ENCODE data around the gene RHOH. TPM values are rescaled to one million over a fixed set of nuclear protein-coding genes. Genes with fewer than 3 reads are reported as not detected.

Gene RHOH
- total RNA-seq, 1 experiment from 2014 or later: not detected

GRCh38 chr4:40190465-40190864, 6.4 kb upstream of the RHOH start:
- no peak overlapping the region for H3K4me3 Mint-ChIP-seq (ENCODE audit: unreplicated experiment)
- ChIA-PET POLR2A (interaction anchor here (0.7 kb wide), 1 partner anchor 13 kb away, joined by 3 read pairs; no protein-coding TSS in a partner anchor), CTCF (no interaction called here)
- no peaks in the 10 kb centered on the region for H3K9me3 Mint-ChIP-seq (ENCODE audit: unreplicated experiment)
- H3K27me3 Mint-ChIP-seq (ENCODE audit: insufficient read depth, unreplicated experiment): no peaks in the 10 kb centered on the region
- DNase-seq (ENCODE audit: unreplicated experiment): no peak
- no peak overlapping the region for H3K27ac Mint-ChIP-seq (ENCODE audit: low read depth, unreplicated experiment)
- intact Hi-C loops (cut with micrococcal nuclease): no loop called here
- TF ChIP-seq, protein P1, sequence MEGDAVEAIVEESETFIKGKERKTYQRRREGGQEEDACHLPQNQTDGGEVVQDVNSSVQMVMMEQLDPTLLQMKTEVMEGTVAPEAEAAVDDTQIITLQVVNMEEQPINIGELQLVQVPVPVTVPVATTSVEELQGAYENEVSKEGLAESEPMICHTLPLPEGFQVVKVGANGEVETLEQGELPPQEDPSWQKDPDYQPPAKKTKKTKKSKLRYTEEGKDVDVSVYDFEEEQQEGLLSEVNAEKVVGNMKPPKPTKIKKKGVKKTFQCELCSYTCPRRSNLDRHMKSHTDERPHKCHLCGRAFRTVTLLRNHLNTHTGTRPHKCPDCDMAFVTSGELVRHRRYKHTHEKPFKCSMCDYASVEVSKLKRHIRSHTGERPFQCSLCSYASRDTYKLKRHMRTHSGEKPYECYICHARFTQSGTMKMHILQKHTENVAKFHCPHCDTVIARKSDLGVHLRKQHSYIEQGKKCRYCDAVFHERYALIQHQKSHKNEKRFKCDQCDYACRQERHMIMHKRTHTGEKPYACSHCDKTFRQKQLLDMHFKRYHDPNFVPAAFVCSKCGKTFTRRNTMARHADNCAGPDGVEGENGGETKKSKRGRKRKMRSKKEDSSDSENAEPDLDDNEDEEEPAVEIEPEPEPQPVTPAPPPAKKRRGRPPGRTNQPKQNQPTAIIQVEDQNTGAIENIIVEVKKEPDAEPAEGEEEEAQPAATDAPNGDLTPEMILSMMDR (IDR thresholded peaks at IDR 0.05; ENCODE audit: unreplicated experiment): no peak
- BruUV-seq (replicated peaks): no TSS peak
- H3K4me1 Mint-ChIP-seq (ENCODE audit: insufficient read depth, unreplicated experiment): peaks cover 10% of the 10 kb centered on the region
- H3K36me3 Mint-ChIP-seq (ENCODE audit: insufficient read depth, unreplicated experiment): no peaks in the 10 kb centered on the region

- Mint-ChIP-seq H3K4me1 (ENCODE audit: insufficient read depth, unreplicated experiment) (peaks cover 5% of the 10 kb centered on the region), H3K9me3 (ENCODE audit: unreplicated experiment) (no peaks in the 10 kb centered on the region), H3K27ac (ENCODE audit: low read depth, unreplicated experiment) (no peak overlapping the region), H3K4me3 (ENCODE audit: unreplicated experiment) (no peak overlapping the region), H3K27me3 (ENCODE audit: insufficient read depth, unreplicated experiment) (no peaks in the 10 kb centered on the region), H3K36me3 (ENCODE audit: insufficient read depth, unreplicated experiment) (no peaks in the 10 kb centered on the region)
- BruUV-seq (replicated peaks): no TSS peak
- intact Hi-C loops (cut with micrococcal nuclease): no loop called here
- ChIA-PET CTCF (interaction anchor here (0.6 to 1.1 kb wide), 2 partner anchors 57 to 134 kb away, joined by 4 to 5 read pairs; no protein-coding TSS in a partner anchor), POLR2A (interaction anchor here (0.7 kb wide), 1 partner anchor 88 kb away, joined by 3 read pairs; no protein-coding TSS in a partner anchor)
- DNase-seq (ENCODE audit: unreplicated experiment): no peak
- TF ChIP-seq, protein P1 (IDR thresholded peaks at IDR 0.05; ENCODE audit: unreplicated experiment): no peak
These were observed 5.7 kb upstream of the RHOH start for GRCh38 chr4:40190880-40191815.

DNA sequence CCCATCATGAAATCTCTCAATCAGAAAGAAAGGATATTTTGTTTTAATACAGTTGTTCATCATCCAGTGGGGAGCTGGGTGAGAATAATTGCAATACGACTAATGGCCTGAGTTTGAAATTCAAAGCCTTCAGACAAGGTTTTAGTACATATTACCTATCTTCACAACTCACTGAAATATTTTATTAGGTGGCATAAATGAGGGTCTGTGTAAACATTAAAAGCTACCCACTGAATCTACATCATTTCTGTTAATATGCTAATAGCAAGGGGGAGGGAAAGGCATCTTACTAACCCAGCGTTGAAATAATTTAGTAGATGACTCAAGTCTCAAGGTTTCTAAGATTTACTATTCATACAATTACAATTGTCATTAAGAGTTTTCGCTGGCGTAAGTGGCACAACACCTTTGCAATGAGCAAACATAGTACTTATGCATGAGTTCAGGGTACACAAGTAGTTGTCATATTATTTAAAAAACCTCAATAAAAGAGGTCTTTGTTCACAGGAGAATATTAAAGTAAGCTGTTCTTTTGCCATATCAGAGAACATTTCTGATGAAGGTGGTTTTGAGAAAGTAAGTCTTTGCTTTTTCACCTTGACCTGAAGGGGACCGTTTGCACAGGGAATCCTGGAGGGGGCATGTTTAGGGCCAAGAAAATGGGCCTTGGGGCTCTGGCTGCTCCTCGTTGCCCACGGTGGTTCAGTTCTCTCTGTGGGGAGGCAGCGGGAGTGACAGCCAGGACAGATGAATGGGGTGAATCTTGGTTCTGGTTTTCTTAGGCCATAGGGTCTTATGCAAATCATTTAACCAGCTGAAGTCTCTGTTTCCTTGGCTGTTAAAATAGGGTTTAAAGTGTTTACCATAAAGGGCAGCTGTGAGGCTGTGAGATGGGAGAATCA, 4.5 kb upstream of the RHOH start:
- no peaks in the 10 kb centered on the region for H3K27me3 Mint-ChIP-seq (ENCODE audit: insufficient read depth, unreplicated experiment)
- no peak overlapping the region for H3K27ac Mint-ChIP-seq (ENCODE audit: low read depth, unreplicated experiment)
- H3K4me3 Mint-ChIP-seq (ENCODE audit: unreplicated experiment): no peak overlapping the region
- H3K36me3 Mint-ChIP-seq (ENCODE audit: insufficient read depth, unreplicated experiment): no peaks in the 10 kb centered on the region
- TF ChIP-seq, protein P1 (IDR thresholded peaks at IDR 0.05; ENCODE audit: unreplicated experiment): no peak
- DNase-seq (ENCODE audit: unreplicated experiment): no peak
- H3K4me1 Mint-ChIP-seq (ENCODE audit: insufficient read depth, unreplicated experiment): no peaks in the 10 kb centered on the region
- no peaks in the 10 kb centered on the region for H3K9me3 Mint-ChIP-seq (ENCODE audit: unreplicated experiment)
- no TSS peak for BruUV-seq (replicated peaks)
- CTCF ChIA-PET: interaction anchor here (1.1 kb wide), 1 partner anchor 56 kb away, joined by 5 read pairs; no protein-coding TSS in a partner anchor
- POLR2A ChIA-PET: no interaction called here
- intact Hi-C loops (cut with micrococcal nuclease): no loop called here

Data from MCF 10A (cell line).